SU-DHL-6 (cell line): Measurements from ENCODE around the gene RAB11FIP3.
A peak's percentile ranks its signal among the peaks of the same experiment; 100 is the strongest.

ENCODE experiments used
- H2AFZ ChIP-seq: fragments of 200-600 bp; sonication (generic); 2 replicates; pipeline ENCODE4 v1.6.1; 2014; ENCODE audit warnings: low read depth, mild to moderate bottlenecking, moderate library complexity, mixed read lengths, antibody characterized with exemption, low read length; ENCODE audit not compliant: severe bottlenecking
- H3F3A ChIP-seq: fragments of 200-600 bp; shearing (Covaris generic); 2 replicates; pipeline ENCODE4 v1.6.0; 2016; ENCODE audit warnings: antibody characterized with exemption, mild to moderate bottlenecking; ENCODE audit not compliant: insufficient read depth
- H3K27ac ChIP-seq: fragments of 200-600 bp; sonication (generic); 2 replicates; pipeline ENCODE4 v1.5.1; 2016; ENCODE audit warnings: low read depth, mild to moderate bottlenecking, low read length, moderate library complexity, mixed read lengths
- H3K27me3 ChIP-seq: fragments of 200-600 bp; sonication (generic), shearing (Covaris generic); 2 replicates; pipeline ENCODE4 v1.6.0; 2014; ENCODE audit warnings: mild to moderate bottlenecking, low read length
- H3K36me3 ChIP-seq: fragments of 200-600 bp; sonication (generic); 2 replicates; pipeline ENCODE4 v1.6.1; 2014; ENCODE audit warnings: mild to moderate bottlenecking, low read length, mixed read lengths
- H3K4me2 ChIP-seq: fragments of 300-600, 200-600 bp; shearing (Covaris generic), sonication (generic); 2 replicates; pipeline ENCODE4 v1.6.0; 2014; ENCODE audit warnings: low read length, low read depth, mild to moderate bottlenecking; ENCODE audit not compliant: poor library complexity, severe bottlenecking
- H3K4me3 ChIP-seq: fragments of 200-600 bp; sonication (generic); 2 replicates; pipeline ENCODE4 v1.5.1; 2014; ENCODE audit warnings: antibody characterized with exemption, low read length, mild to moderate bottlenecking, mixed read lengths; ENCODE audit not compliant: insufficient read depth, poor library complexity, severe bottlenecking
- H3K79me2 ChIP-seq: fragments of 200-600 bp; sonication (generic); 2 replicates; pipeline ENCODE4 v1.6.1; 2014; ENCODE audit warnings: mild to moderate bottlenecking, low read length, moderate library complexity; ENCODE audit not compliant: insufficient read depth
- H3K9ac ChIP-seq: fragments of 200-600 bp; sonication (generic); 2 replicates; pipeline ENCODE4 v1.7.0; 2014; ENCODE audit warnings: mild to moderate bottlenecking, low read length
- H3K9me2 ChIP-seq: fragments of 200-600 bp; sonication (generic); replicated peaks from 2 replicates; pipeline ENCODE4 v1.6.1; 2014; ENCODE audit warnings: low read length; ENCODE audit not compliant: insufficient read depth
- H3K9me3 ChIP-seq: fragments of 200-600 bp; sonication (generic); 2 replicates; pipeline ENCODE4 v1.6.1; 2014; ENCODE audit warnings: low read length, mixed read lengths; ENCODE audit not compliant: insufficient read depth
- H4K20me1 ChIP-seq: fragments of 200-600 bp; sonication (generic); 2 replicates; pipeline ENCODE4 v1.6.1; 2014; ENCODE audit warnings: low read depth, mild to moderate bottlenecking, antibody characterized with exemption, low read length, moderate library complexity, mixed read lengths
- CTCF ChIP-seq: fragments of 200-600 bp; sonication (generic); IDR thresholded peaks from one replicate; pipeline ENCODE4 v1.5.1; 2017; ENCODE audit warnings: antibody characterized with exemption, mild to moderate bottlenecking, low read length, moderate library complexity; ENCODE audit not compliant: insufficient read depth, poor library complexity, severe bottlenecking
- EZH2phosphoT487 ChIP-seq: fragments of 200-600 bp; sonication (generic), shearing (Covaris generic); conservative IDR thresholded peaks from 2 replicates; pipeline ENCODE4 v1.6.1; 2018; ENCODE audit warnings: mild to moderate bottlenecking, antibody characterized with exemption, low read length, moderate library complexity, mixed read lengths

The RAB11FIP3 gene

GRCh38 chr16:426115-426905 is 861 bp downstream of the RAB11FIP3 start:
- TF ChIP-seq CTCF (no peak), EZH2phosphoT487 (no peak)
- Histone ChIP-seq H3K9me3 (no peaks in the 10 kb centered on the region), H3K4me3 (peak overlapping the region; percentile 60), H3K79me2 (peaks cover 21% of the 10 kb centered on the region), H3K27me3 (no peaks in the 10 kb centered on the region), H3K9ac (peak overlapping the region; percentile 68), H4K20me1 (peaks cover 3% of the 10 kb centered on the region; the same call in 1 of the 2 replicates), H2AFZ (no peak overlapping the region), H3F3A (0 out of 2 replicates have a peak, but pooled peaks cover 8% of the 10 kb centered on the region), H3K9me2 (no peaks in the 10 kb centered on the region), H3K36me3 (no peaks in the 10 kb centered on the region), H3K4me2 (peak overlapping the region; percentile 65), H3K27ac (no peak overlapping the region)

GRCh38 chr16:426906-427249 is 1.4 kb downstream of the RAB11FIP3 start:
- no peak overlapping the region for H3K27ac ChIP-seq
- peak overlapping the region; percentile 68 for H3K9ac ChIP-seq

GRCh38 chr16:427250-427649 is 1.8 kb downstream of the RAB11FIP3 start:
- no peak for TF ChIP-seq EZH2phosphoT487
- no peak for TF ChIP-seq CTCF
- H3K4me3 ChIP-seq, result peak overlapping the region; percentile 60
- peaks cover 3% of the 10 kb centered on the region; the same call in 1 of the 2 replicates for H4K20me1 ChIP-seq
- no peaks in the 10 kb centered on the region for H3K9me3 ChIP-seq
- no peaks in the 10 kb centered on the region for H3K27me3 ChIP-seq
- peaks cover 22% of the 10 kb centered on the region for H3K79me2 ChIP-seq
- peak overlapping the region; percentile 68 for H3K9ac ChIP-seq
- H3F3A ChIP-seq, result 0 out of 2 replicates have a peak, but pooled peaks cover 8% of the 10 kb centered on the region
- no peak overlapping the region for H2AFZ ChIP-seq
- no peaks in the 10 kb centered on the region for H3K9me2 ChIP-seq
- peak overlapping the region; percentile 65 for H3K4me2 ChIP-seq
- no peaks in the 10 kb centered on the region for H3K36me3 ChIP-seq
- H3K27ac ChIP-seq, result no peak overlapping the region

More at GRCh38 chr16:426906-427249, 1.4 kb downstream of the RAB11FIP3 start:
- 0 out of 2 replicates have a peak, but pooled peaks cover 8% of the 10 kb centered on the region for H3F3A ChIP-seq
- H4K20me1 ChIP-seq, result peaks cover 3% of the 10 kb centered on the region; the same call in 1 of the 2 replicates
- TF ChIP-seq EZH2phosphoT487 (no peak), CTCF (no peak)
- H3K9me2 ChIP-seq, result no peaks in the 10 kb centered on the region
- peak overlapping the region; percentile 60 for H3K4me3 ChIP-seq
- H3K9me3 ChIP-seq, result no peaks in the 10 kb centered on the region
- no peak overlapping the region for H2AFZ ChIP-seq
- peaks cover 22% of the 10 kb centered on the region for H3K79me2 ChIP-seq
- H3K4me2 ChIP-seq, result peak overlapping the region; percentile 65
- H3K36me3 ChIP-seq, result no peaks in the 10 kb centered on the region
- H3K27me3 ChIP-seq, result no peaks in the 10 kb centered on the region
